Hepatocyte (in vitro differentiated cells): Measurements from ENCODE around the gene RPS15. TPM values are rescaled to one million over a fixed set of nuclear protein-coding genes. Genes with fewer than 3 reads are reported as not detected.

Experiments
- DNase-seq: peaks from one replicate; pipeline ENCODE4 v3.0.0-alpha.2; 2016; ENCODE audit warnings: low spot score
- H2AFZ ChIP-seq: fragments of 200-600 bp; sonication (generic); 2 replicates; pipeline ENCODE4 v1.6.0; 2016; ENCODE audit warnings: antibody characterized with exemption, mild to moderate bottlenecking
- H3K27ac ChIP-seq: fragments of 200-600 bp; sonication (generic); 2 replicates; pipeline ENCODE4 v1.5.1; 2016; ENCODE audit warnings: mild to moderate bottlenecking
- H3K27me3 ChIP-seq: fragments of 200-600 bp; sonication (generic); 2 replicates; pipeline ENCODE4 v1.6.1; 2016
- H3K36me3 ChIP-seq: fragments of 200-600 bp; sonication (generic); replicated peaks from 2 replicates; pipeline ENCODE4 v1.5.1; 2016; ENCODE audit warnings: low read depth; ENCODE audit not compliant: insufficient read depth
- H3K4me1 ChIP-seq: fragments of 200-600 bp; sonication (generic); 2 replicates; pipeline ENCODE4 v1.5.1; 2016; ENCODE audit warnings: mild to moderate bottlenecking, moderate library complexity; ENCODE audit not compliant: insufficient read depth
- H3K4me2 ChIP-seq: fragments of 200-600 bp; sonication (generic); 2 replicates; pipeline ENCODE4 v1.6.0; 2016
- H3K4me3 ChIP-seq: fragments of 200-600 bp; sonication (generic); 2 replicates; pipeline ENCODE4 v1.5.1; 2016; ENCODE audit warnings: mild to moderate bottlenecking
- H3K79me2 ChIP-seq: fragments of 200-600 bp; sonication (generic); 2 replicates; pipeline ENCODE4 v1.6.0; 2017; ENCODE audit warnings: mild to moderate bottlenecking
- H3K9me2 ChIP-seq: fragments of 200-600 bp; sonication (generic); replicated peaks from 2 replicates; pipeline ENCODE4 v1.6.0; 2017; ENCODE audit warnings: mild to moderate bottlenecking; ENCODE audit not compliant: insufficient read depth
- H3K9me3 ChIP-seq: fragments of 200-600 bp; sonication (generic); 2 replicates; pipeline ENCODE4 v1.5.1; 2016; ENCODE audit warnings: low read depth, mild to moderate bottlenecking
- H4K20me1 ChIP-seq: fragments of 200-600 bp; sonication (generic); 2 replicates; pipeline ENCODE4 v1.6.0; 2016; ENCODE audit warnings: mild to moderate bottlenecking; ENCODE audit not compliant: insufficient read depth, poor library complexity, severe bottlenecking
- EZH2 ChIP-seq: fragments of 200-600 bp; sonication (generic); IDR thresholded peaks from 2 replicates; pipeline ENCODE4 v1.6.1; 2016; ENCODE audit warnings: antibody characterized with exemption, mild to moderate bottlenecking, borderline replicate concordance
- EZH2phosphoT487 ChIP-seq: fragments of 200-600 bp; sonication (generic); IDR thresholded peaks from one replicate; pipeline ENCODE4 v1.6.1; 2018; ENCODE audit warnings: antibody characterized with exemption, mild to moderate bottlenecking, low read depth, moderate library complexity; ENCODE audit not compliant: unreplicated experiment, severe bottlenecking
- WGBS: methylation state at CpG from one replicate; pipeline ENCODE4 v1.1.6; 2016; ENCODE audit warnings: low lambda C conversion rate; ENCODE audit errors: missing lambda C conversion rate; 5-methylcytosine and 5-hydroxymethylcytosine counted together
- polyA plus RNA-seq: library from polyadenylated mRNA; unstranded; fragments of >200 nt; fragmentation: Nextera tagmentation; extraction: Ambion mirVana; gene quantifications from 2 replicates; pipeline ENCODE4 v1.2.1, GENCODE V29; 2016
- total RNA-seq: library from RNA; depleted of rRNA; stranded (reverse); fragments of >200 nt; gene quantifications from 2 replicates; pipeline ENCODE4 v1.2.3, GENCODE V29; 2014
- TF ChIP-seq, protein P1 (sequence below): fragments of 200-600 bp; sonication (generic); IDR thresholded peaks from 2 replicates; pipeline ENCODE4 v1.5.1; 2016; ENCODE audit warnings: antibody characterized with exemption, mild to moderate bottlenecking; ENCODE audit not compliant: poor library complexity

Gene RPS15
- total and polyA plus RNA-seq, 2 experiments from 2014 or later, result 938 to 1,556 TPM

DNA sequence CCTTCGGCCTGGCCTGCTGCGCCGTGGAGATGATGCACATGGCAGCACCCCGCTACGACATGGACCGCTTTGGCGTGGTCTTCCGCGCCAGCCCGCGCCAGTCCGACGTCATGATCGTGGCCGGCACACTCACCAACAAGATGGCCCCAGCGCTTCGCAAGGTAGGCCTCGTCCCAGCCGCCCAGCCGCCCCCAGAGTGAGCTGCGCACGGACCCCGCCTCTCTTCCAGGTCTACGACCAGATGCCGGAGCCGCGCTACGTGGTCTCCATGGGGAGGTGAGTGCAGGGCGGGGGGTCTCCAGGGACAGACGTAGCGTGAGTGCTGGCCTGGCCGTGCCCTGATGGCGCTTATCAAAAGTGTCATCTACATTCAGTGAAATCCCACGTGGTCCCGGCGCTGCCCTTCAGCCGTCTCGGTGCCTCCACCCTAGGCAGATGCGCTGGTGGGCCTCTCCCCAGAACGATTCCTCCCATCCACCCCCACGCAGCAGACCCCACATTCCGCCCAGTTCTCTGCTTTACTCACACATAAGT lies 47.2 kb upstream of the RPS15 start:
- no peaks in the 10 kb centered on the region for H4K20me1 ChIP-seq
- no peak overlapping the region for H3K4me3 ChIP-seq
- no peaks in the 10 kb centered on the region for H3K9me2 ChIP-seq
- DNase-seq, result no peak
- no peak overlapping the region for H3K4me2 ChIP-seq
- TF ChIP-seq EZH2, result no peak
- no peak for TF ChIP-seq EZH2phosphoT487
- TF ChIP-seq, protein P1, sequence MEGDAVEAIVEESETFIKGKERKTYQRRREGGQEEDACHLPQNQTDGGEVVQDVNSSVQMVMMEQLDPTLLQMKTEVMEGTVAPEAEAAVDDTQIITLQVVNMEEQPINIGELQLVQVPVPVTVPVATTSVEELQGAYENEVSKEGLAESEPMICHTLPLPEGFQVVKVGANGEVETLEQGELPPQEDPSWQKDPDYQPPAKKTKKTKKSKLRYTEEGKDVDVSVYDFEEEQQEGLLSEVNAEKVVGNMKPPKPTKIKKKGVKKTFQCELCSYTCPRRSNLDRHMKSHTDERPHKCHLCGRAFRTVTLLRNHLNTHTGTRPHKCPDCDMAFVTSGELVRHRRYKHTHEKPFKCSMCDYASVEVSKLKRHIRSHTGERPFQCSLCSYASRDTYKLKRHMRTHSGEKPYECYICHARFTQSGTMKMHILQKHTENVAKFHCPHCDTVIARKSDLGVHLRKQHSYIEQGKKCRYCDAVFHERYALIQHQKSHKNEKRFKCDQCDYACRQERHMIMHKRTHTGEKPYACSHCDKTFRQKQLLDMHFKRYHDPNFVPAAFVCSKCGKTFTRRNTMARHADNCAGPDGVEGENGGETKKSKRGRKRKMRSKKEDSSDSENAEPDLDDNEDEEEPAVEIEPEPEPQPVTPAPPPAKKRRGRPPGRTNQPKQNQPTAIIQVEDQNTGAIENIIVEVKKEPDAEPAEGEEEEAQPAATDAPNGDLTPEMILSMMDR, result no peak
- no peaks in the 10 kb centered on the region for H3K9me3 ChIP-seq
- H3K27me3 ChIP-seq, result no peaks in the 10 kb centered on the region
- H3K36me3 ChIP-seq, result no peaks in the 10 kb centered on the region
- no peak overlapping the region for H3K27ac ChIP-seq
- H2AFZ ChIP-seq, result no peak overlapping the region
- peaks cover 5% of the 10 kb centered on the region for H3K79me2 ChIP-seq
- WGBS, result 98% methylated on average over 37 of the region's 42 CpGs
- peaks cover under 1% of the 10 kb centered on the region for H3K4me1 ChIP-seq

DNA sequence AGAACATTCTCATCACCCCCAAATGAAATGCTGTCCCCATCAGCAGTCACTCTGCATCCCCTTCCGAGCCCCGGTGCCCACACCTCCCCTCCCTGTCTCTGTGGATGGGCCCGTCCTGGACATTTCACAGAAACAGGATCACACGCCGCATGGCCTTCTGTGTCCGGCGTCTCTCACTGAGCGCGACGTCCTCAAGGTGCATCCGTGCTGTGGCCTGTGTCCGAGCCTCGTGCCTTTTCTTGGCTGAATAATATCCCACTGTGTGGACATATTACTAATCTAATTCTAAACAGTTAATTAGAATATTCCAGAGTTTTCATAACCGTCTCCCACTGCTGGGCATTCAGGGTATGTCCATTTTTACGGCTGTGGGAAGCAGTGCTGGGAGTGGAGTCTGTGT lies 45.8 kb upstream of the RPS15 start:
- Histone ChIP-seq H3K4me2 (no peak overlapping the region), H3K27ac (no peak overlapping the region), H4K20me1 (no peaks in the 10 kb centered on the region), H3K27me3 (no peaks in the 10 kb centered on the region), H3K36me3 (no peaks in the 10 kb centered on the region), H2AFZ (no peak overlapping the region), H3K9me2 (no peaks in the 10 kb centered on the region), H3K79me2 (no peaks in the 10 kb centered on the region), H3K9me3 (no peaks in the 10 kb centered on the region), H3K4me1 (peaks cover 5% of the 10 kb centered on the region), H3K4me3 (no peak overlapping the region)
- no peak for DNase-seq
- TF ChIP-seq EZH2phosphoT487, result no peak
- TF ChIP-seq EZH2, result no peak
- TF ChIP-seq, protein P1, result no peak
- WGBS, result 98% methylated on average over 15 of the region's 15 CpGs

DNA sequence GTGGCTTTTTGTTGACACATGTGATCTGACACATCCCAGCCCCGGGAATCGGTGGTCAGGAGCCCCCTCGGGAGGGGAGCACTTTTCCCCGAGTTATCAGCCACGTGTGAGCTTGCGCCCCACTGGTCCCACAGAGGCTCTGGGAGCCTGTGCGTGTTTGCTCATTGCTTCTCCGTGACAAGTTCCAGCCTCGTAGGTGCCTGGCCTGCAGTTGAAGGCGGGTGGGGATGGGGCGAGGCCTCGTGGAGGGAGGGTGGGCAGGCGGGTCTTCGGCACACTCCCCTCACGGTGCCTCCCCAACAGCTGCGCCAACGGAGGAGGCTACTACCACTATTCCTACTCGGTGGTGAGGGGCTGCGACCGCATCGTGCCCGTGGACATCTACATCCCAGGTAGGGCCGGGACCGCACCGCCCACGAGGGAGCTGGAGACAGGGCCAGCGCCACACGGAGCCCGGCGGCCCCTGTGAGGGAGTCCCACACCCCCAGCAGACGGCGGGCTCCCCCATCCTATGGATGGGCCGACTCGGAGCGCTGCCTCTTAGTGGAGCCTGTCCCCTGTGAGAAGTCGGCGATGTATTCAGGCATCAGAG lies 45.2 kb upstream of the RPS15 start:
- peaks cover 5% of the 10 kb centered on the region for H3K4me1 ChIP-seq
- H3K79me2 ChIP-seq, result no peaks in the 10 kb centered on the region
- H3K27me3 ChIP-seq, result no peaks in the 10 kb centered on the region
- H4K20me1 ChIP-seq, result no peaks in the 10 kb centered on the region
- no peak overlapping the region for H2AFZ ChIP-seq
- 94% methylated on average over 29 of the region's 37 CpGs for WGBS
- no peaks in the 10 kb centered on the region for H3K9me3 ChIP-seq
- H3K4me2 ChIP-seq, result no peak overlapping the region
- H3K9me2 ChIP-seq, result no peaks in the 10 kb centered on the region
- no peak overlapping the region for H3K27ac ChIP-seq
- no peak overlapping the region for H3K4me3 ChIP-seq
- DNase-seq, result no peak
- no peaks in the 10 kb centered on the region for H3K36me3 ChIP-seq
- TF ChIP-seq EZH2phosphoT487, result no peak
- no peak for TF ChIP-seq EZH2
- TF ChIP-seq, protein P1, result no peak
